ENCODE data around the gene CEP57L1. TPM values are rescaled to one million over a fixed set of nuclear protein-coding genes. Genes with fewer than 3 reads are reported as not detected.

Gene CEP57L1
- total and polyA plus RNA-seq, 10 of the 15 experiments (the other 5 are each of a cell fraction or from before 2014, with no cell fraction given) = 12.7 to 30.5 (median 21.9) TPM

DNA sequence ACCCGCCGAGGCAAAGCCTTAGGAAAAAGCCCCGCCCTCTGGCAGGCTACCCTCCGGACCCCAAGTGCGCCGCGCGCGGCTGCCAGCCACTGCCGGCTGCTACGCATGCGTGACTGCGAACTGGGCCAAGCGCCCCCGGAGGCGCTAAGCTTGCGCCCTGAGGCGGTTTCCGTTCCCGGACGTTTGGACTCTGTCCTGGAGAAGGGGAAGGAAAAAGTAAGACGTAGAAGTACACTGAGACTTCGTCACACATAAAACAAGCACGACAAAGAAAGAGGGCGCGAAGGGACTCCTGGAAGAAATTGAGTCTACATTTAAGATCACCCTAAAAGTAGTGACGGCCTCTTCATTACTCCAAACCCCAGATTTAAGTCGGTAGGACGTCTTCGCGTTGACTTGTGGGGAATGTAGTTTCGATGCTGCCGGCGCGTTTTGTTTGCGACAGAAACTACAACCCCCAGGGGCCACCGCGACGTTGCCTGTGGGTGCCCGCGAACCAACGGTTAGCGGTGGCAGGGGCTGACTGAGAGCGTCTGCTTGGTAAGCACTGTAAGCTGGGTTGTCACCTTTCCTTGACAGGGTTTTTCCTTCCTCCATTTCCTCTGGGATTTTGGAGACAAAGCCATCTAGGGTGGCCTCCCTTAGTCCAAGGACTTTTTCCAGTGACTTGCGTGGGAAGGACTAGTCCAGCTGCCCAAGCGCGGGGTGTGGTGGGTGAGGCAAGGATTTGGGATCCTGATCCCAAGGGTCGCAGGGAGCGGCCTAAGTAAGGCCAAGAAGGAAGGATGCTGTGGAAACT is at the start of gene CEP57L1 (continued):
- TF ChIP-seq, protein P1, sequence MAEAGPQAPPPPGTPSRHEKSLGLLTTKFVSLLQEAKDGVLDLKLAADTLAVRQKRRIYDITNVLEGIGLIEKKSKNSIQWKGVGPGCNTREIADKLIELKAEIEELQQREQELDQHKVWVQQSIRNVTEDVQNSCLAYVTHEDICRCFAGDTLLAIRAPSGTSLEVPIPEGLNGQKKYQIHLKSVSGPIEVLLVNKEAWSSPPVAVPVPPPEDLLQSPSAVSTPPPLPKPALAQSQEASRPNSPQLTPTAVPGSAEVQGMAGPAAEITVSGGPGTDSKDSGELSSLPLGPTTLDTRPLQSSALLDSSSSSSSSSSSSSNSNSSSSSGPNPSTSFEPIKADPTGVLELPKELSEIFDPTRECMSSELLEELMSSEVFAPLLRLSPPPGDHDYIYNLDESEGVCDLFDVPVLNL (IDR thresholded peaks at IDR 0.05; ENCODE audit: low read depth, low read length) = peak; percentile 67; the same call in 1 of the 2 replicates
- TF ChIP-seq, protein P2, sequence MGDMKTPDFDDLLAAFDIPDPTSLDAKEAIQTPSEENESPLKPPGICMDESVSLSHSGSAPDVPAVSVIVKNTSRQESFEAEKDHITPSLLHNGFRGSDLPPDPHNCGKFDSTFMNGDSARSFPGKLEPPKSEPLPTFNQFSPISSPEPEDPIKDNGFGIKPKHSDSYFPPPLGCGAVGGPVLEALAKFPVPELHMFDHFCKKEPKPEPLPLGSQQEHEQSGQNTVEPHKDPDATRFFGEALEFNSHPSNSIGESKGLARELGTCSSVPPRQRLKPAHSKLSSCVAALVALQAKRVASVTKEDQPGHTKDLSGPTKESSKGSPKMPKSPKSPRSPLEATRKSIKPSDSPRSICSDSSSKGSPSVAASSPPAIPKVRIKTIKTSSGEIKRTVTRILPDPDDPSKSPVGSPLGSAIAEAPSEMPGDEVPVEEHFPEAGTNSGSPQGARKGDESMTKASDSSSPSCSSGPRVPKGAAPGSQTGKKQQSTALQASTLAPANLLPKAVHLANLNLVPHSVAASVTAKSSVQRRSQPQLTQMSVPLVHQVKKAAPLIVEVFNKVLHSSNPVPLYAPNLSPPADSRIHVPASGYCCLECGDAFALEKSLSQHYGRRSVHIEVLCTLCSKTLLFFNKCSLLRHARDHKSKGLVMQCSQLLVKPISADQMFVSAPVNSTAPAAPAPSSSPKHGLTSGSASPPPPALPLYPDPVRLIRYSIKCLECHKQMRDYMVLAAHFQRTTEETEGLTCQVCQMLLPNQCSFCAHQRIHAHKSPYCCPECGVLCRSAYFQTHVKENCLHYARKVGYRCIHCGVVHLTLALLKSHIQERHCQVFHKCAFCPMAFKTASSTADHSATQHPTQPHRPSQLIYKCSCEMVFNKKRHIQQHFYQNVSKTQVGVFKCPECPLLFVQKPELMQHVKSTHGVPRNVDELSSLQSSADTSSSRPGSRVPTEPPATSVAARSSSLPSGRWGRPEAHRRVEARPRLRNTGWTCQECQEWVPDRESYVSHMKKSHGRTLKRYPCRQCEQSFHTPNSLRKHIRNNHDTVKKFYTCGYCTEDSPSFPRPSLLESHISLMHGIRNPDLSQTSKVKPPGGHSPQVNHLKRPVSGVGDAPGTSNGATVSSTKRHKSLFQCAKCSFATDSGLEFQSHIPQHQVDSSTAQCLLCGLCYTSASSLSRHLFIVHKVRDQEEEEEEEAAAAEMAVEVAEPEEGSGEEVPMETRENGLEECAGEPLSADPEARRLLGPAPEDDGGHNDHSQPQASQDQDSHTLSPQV (IDR thresholded peaks at IDR 0.05) = 0 out of 2 replicates have a peak, but pooled peaks have one; percentile 72

GRCh38 chr6:109048176-109048575 is 47.1 kb upstream of the CEP57L1 start:
- H3K79me2 ChIP-seq (ENCODE audit: control insufficient read depth, insufficient read depth, low read length) = no peaks in the 10 kb centered on the region
- H3K4me2 ChIP-seq (ENCODE audit: control insufficient read depth, insufficient read depth) = no peak overlapping the region
- intact Hi-C loops (cut with micrococcal nuclease; ENCODE audit: unreplicated experiment) = no loop called here
- ATAC-seq (no peak), FAIRE-seq (no peak), DNase-seq (ENCODE audit: low read depth, low spot score) (no peak)
- BruUV-seq (replicated peaks) = no TSS peak
- H3K9me3 ChIP-seq (replicated peaks; ENCODE audit: control insufficient read depth, insufficient read depth, low read length) = no peaks in the 10 kb centered on the region
- no peak overlapping the region for H2AFZ ChIP-seq (ENCODE audit: control insufficient read depth, low read depth, low read length)
- H3K9ac ChIP-seq (ENCODE audit: control insufficient read depth, insufficient read depth, low read length) = no peak overlapping the region
- no peaks in the 10 kb centered on the region for H3K36me3 ChIP-seq (ENCODE audit: control insufficient read depth in 2 of 2, insufficient read depth in 2 of 2, low read length in 1 of 2)
- in situ Hi-C loops (cut with MboI) = no loop called here
- no peaks in the 10 kb centered on the region for H3K27me3 ChIP-seq (replicated peaks in 1 of 2; ENCODE audit: control insufficient read depth in 2 of 2, insufficient read depth in 2 of 2, low read length in 1 of 2)
- WGBS (ENCODE audit: insufficient coverage, insufficient replicate concordance, low lambda C conversion rate, missing lambda C conversion rate) = 7% methylated on average over 1 of the region's 1 CpG
- TF ChIP-seq CHD4 (IDR thresholded peaks at IDR 0.05) = no peak
- TF ChIP-seq, protein P3, sequence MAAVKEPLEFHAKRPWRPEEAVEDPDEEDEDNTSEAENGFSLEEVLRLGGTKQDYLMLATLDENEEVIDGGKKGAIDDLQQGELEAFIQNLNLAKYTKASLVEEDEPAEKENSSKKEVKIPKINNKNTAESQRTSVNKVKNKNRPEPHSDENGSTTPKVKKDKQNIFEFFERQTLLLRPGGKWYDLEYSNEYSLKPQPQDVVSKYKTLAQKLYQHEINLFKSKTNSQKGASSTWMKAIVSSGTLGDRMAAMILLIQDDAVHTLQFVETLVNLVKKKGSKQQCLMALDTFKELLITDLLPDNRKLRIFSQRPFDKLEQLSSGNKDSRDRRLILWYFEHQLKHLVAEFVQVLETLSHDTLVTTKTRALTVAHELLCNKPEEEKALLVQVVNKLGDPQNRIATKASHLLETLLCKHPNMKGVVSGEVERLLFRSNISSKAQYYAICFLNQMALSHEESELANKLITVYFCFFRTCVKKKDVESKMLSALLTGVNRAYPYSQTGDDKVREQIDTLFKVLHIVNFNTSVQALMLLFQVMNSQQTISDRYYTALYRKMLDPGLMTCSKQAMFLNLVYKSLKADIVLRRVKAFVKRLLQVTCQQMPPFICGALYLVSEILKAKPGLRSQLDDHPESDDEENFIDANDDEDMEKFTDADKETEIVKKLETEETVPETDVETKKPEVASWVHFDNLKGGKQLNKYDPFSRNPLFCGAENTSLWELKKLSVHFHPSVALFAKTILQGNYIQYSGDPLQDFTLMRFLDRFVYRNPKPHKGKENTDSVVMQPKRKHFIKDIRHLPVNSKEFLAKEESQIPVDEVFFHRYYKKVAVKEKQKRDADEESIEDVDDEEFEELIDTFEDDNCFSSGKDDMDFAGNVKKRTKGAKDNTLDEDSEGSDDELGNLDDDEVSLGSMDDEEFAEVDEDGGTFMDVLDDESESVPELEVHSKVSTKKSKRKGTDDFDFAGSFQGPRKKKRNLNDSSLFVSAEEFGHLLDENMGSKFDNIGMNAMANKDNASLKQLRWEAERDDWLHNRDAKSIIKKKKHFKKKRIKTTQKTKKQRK (IDR thresholded peaks at IDR 0.05; ENCODE audit: low read depth, low read length) = no peak
- no peak for TF ChIP-seq HCFC1 (IDR thresholded peaks at IDR 0.05; ENCODE audit: low read length)
- TF ChIP-seq, protein P4, sequence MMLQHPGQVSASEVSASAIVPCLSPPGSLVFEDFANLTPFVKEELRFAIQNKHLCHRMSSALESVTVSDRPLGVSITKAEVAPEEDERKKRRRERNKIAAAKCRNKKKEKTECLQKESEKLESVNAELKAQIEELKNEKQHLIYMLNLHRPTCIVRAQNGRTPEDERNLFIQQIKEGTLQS (IDR thresholded peaks at IDR 0.05; ENCODE audit: borderline replicate concordance, extremely low read depth, low read depth, low read length) = no peak
- no peak for TF ChIP-seq STAT3 (IDR thresholded peaks at IDR 0.05; ENCODE audit: low read depth, low read length)
- TF ChIP-seq TAF1 (IDR thresholded peaks at IDR 0.05; ENCODE audit: borderline replicate concordance, low read depth, low read length) = no peak
- CTCF ChIA-PET = interaction anchor here (0.8 to 2.3 kb wide), 2 partner anchors 11 to 23 kb away, joined by 3 to 9 read pairs; no protein-coding TSS in a partner anchor
- no peak overlapping the region for H3K4me3 ChIP-seq
- RAD21 ChIA-PET (ENCODE audit: unreplicated experiment) = no interaction called here
- H4K20me1 ChIP-seq (ENCODE audit: control insufficient read depth, insufficient read depth) = no peaks in the 10 kb centered on the region
- H3K4me1 ChIP-seq (ENCODE audit: control insufficient read depth, insufficient read depth, low read length) = peaks cover 14% of the 10 kb centered on the region
- H3K27ac ChIP-seq (ENCODE audit: control insufficient read depth, insufficient read depth) = no peak overlapping the region
- POLR2A ChIA-PET = interaction anchor here (1.0 kb wide), 1 partner anchor 13 kb away, joined by 3 read pairs; no protein-coding TSS in a partner anchor
- SMC1A ChIA-PET (ENCODE audit: uncharacterized antibody, unreplicated experiment) = no interaction called here
